ENCODE results near the gene TAF4. TPM values are rescaled to one million over a fixed set of nuclear protein-coding genes. Genes with fewer than 3 reads are reported as not detected.

TAF4 gene
- total and polyA plus RNA-seq, 2 of the 13 experiments (the other 11 are each of a cell fraction or from before 2014, with no cell fraction given) = 5.9 to 12.0 TPM

DNA sequence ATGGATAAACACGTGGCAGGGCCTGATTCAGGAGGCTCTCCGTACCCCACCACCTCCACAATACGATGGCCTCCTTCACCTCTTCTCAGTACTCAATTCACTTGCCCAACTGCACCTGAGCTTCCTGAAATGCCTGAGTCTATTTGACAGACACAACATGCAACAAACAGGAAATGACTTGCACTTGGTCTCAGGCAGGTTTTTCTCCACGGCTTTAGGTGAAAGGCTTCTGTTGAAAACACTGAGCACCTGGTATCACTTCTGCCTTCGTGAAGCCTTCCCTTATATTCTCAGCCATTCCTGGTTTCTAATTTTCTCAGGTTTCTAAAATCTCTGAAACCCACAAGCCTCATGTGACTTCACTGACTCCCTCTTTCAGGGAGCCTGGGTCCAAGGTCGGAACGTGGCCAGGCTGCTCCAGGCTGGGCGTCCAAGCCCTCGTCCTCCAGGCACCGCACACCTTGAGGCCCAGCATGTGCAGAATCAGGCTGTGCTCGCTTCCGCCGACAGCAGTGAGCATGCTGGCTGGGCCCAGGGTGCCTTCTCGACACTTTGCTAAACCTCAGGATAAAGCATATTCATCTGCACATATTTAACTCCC, 34.7 kb downstream of the TAF4 start (continued):
- no peak for TF ChIP-seq BRCA1 (CRISPR knock-in tag; IDR thresholded peaks at IDR 0.05)
- TF ChIP-seq RBAK (CRISPR knock-in tag; IDR thresholded peaks at IDR 0.05) = no peak
- no peak for TF ChIP-seq KDM1A (CRISPR knock-in tag; IDR thresholded peaks at IDR 0.05)
- TF ChIP-seq ZNF777 (CRISPR knock-in tag; IDR thresholded peaks at IDR 0.05) = no peak
- no peak for TF ChIP-seq ZFP36L1 (CRISPR knock-in tag; IDR thresholded peaks at IDR 0.05)
- TF ChIP-seq ZNF547 (CRISPR knock-in tag; IDR thresholded peaks at IDR 0.05) = peak; percentile 45; the same call in 1 of the 2 replicates
- TF ChIP-seq TOE1 (CRISPR knock-in tag; IDR thresholded peaks at IDR 0.05) = no peak
- no peak for TF ChIP-seq HHEX (CRISPR knock-in tag; IDR thresholded peaks at IDR 0.05)
- TF ChIP-seq RBM22 (optimal IDR thresholded peaks at IDR 0.05; ENCODE audit: low read length) = no peak
- TF ChIP-seq, protein P1, sequence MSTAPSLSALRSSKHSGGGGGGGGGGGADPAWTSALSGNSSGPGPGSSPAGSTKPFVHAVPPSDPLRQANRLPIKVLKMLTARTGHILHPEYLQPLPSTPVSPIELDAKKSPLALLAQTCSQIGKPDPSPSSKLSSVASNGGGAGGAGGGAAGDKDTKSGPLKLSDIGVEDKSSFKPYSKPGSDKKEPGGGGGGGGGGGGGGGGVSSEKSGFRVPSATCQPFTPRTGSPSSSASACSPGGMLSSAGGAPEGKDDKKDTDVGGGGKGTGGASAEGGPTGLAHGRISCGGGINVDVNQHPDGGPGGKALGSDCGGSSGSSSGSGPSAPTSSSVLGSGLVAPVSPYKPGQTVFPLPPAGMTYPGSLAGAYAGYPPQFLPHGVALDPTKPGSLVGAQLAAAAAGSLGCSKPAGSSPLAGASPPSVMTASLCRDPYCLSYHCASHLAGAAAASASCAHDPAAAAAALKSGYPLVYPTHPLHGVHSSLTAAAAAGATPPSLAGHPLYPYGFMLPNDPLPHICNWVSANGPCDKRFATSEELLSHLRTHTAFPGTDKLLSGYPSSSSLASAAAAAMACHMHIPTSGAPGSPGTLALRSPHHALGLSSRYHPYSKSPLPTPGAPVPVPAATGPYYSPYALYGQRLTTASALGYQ (CRISPR knock-in tag; IDR thresholded peaks at IDR 0.05) = no peak
- TF ChIP-seq HES4 (CRISPR knock-in tag; IDR thresholded peaks at IDR 0.05; ENCODE audit: borderline replicate concordance) = peak; percentile 78
- TF ChIP-seq AHR (CRISPR knock-in tag; IDR thresholded peaks at IDR 0.05) = peak; percentile 70; the same call in 1 of the 2 replicates
- TF ChIP-seq JUN (CRISPR knock-in tag; IDR thresholded peaks at IDR 0.05) = no peak; the same call in 1 of the 2 replicates
- TF ChIP-seq, protein P2, sequence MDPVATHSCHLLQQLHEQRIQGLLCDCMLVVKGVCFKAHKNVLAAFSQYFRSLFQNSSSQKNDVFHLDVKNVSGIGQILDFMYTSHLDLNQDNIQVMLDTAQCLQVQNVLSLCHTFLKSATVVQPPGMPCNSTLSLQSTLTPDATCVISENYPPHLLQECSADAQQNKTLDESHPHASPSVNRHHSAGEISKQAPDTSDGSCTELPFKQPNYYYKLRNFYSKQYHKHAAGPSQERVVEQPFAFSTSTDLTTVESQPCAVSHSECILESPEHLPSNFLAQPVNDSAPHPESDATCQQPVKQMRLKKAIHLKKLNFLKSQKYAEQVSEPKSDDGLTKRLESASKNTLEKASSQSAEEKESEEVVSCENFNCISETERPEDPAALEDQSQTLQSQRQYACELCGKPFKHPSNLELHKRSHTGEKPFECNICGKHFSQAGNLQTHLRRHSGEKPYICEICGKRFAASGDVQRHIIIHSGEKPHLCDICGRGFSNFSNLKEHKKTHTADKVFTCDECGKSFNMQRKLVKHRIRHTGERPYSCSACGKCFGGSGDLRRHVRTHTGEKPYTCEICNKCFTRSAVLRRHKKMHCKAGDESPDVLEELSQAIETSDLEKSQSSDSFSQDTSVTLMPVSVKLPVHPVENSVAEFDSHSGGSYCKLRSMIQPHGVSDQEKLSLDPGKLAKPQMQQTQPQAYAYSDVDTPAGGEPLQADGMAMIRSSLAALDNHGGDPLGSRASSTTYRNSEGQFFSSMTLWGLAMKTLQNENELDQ (CRISPR knock-in tag; IDR thresholded peaks at IDR 0.05; ENCODE audit: borderline replicate concordance) = no peak
- TF ChIP-seq ZNF101 (CRISPR knock-in tag; IDR thresholded peaks at IDR 0.05; ENCODE audit: borderline replicate concordance, low read depth) = no peak
- TF ChIP-seq ZNF569 (CRISPR knock-in tag; IDR thresholded peaks at IDR 0.05; ENCODE audit: borderline replicate concordance) = no peak
- TF ChIP-seq ZFP41 (CRISPR knock-in tag; IDR thresholded peaks at IDR 0.05; ENCODE audit: borderline replicate concordance) = no peak
- peak; percentile 46 for TF ChIP-seq ZNF501 (CRISPR knock-in tag; IDR thresholded peaks at IDR 0.05)
- TF ChIP-seq, protein P3, sequence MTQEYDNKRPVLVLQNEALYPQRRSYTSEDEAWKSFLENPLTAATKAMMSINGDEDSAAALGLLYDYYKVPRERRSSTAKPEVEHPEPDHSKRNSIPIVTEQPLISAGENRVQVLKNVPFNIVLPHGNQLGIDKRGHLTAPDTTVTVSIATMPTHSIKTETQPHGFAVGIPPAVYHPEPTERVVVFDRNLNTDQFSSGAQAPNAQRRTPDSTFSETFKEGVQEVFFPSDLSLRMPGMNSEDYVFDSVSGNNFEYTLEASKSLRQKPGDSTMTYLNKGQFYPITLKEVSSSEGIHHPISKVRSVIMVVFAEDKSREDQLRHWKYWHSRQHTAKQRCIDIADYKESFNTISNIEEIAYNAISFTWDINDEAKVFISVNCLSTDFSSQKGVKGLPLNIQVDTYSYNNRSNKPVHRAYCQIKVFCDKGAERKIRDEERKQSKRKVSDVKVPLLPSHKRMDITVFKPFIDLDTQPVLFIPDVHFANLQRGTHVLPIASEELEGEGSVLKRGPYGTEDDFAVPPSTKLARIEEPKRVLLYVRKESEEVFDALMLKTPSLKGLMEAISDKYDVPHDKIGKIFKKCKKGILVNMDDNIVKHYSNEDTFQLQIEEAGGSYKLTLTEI (CRISPR knock-in tag; conservative IDR thresholded peaks at IDR 0.05) = no peak
- TF ChIP-seq HMG20A (CRISPR knock-in tag; IDR thresholded peaks at IDR 0.05; ENCODE audit: borderline replicate concordance) = peak; percentile 16; the same call in 1 of the 2 replicates
- no peak for TF ChIP-seq ZBTB7B (CRISPR knock-in tag; IDR thresholded peaks at IDR 0.05)
- TF ChIP-seq ZNF121 (CRISPR knock-in tag; IDR thresholded peaks at IDR 0.05) = no peak
- no peak for TF ChIP-seq EED (CRISPR knock-in tag; IDR thresholded peaks at IDR 0.05)

Measured in HepG2 (cell line).